ENCODE results near the gene ZNF562. TPM values are rescaled to one million over a fixed set of nuclear protein-coding genes. Genes with fewer than 3 reads are reported as not detected.
A peak's percentile ranks its signal among the peaks of the same experiment; 100 is the strongest.
"Not testable (repeated sequence)": the region's sequence is repeated elsewhere in the genome, so short reads cannot be mapped to it uniquely, and the experiment has no call there.

ZNF562 gene
- total RNA-seq, 2 experiments from 2014 or later, result 14.9 to 16.8 TPM

- H3K4me1 ChIP-seq (ENCODE audit: insufficient read depth, low read length, poor library complexity, severe bottlenecking); CTCF ChIA-PET (ENCODE audit: unreplicated experiment); H4K20me1 ChIP-seq (ENCODE audit: insufficient read depth, low read length); intact Hi-C loops (cut with micrococcal nuclease; ENCODE audit: unreplicated experiment); H3K9me3 ChIP-seq (ENCODE audit: low read length); H3K79me2 ChIP-seq (ENCODE audit: insufficient read depth, low read depth, low read length); DNase-seq (ENCODE audit: low spot score); H3K27ac ChIP-seq (ENCODE audit: low read depth, low read length, poor library complexity, severe bottlenecking); H3K4me2 ChIP-seq (ENCODE audit: low read length); H3K9me2 ChIP-seq (ENCODE audit: insufficient read depth, low read length); BruUV-seq (replicated peaks); H3K4me3 ChIP-seq (ENCODE audit: low read depth, low read length, poor library complexity, severe bottlenecking); H2AFZ ChIP-seq (ENCODE audit: low read length): not testable (repeated sequence)
- peaks cover 84% of the 10 kb centered on the region for H3K36me3 ChIP-seq (ENCODE audit: insufficient read depth, low read length)
- POLR2A ChIA-PET, result interaction anchor here (0.6 to 0.9 kb wide), 2 partner anchors 183 to 503 kb away, joined by 3 read pairs; partner anchors contain the start of gene PIN1
Observed at GRCh38 chr19:9651464-9651863, 23.4 kb downstream of the ZNF562 start.

- no peaks in the 10 kb centered on the region for H3K4me1 ChIP-seq (ENCODE audit: insufficient read depth, low read length, poor library complexity, severe bottlenecking)
- no peaks in the 10 kb centered on the region for H3K79me2 ChIP-seq (ENCODE audit: insufficient read depth, low read depth, low read length)
- ChIA-PET CTCF (ENCODE audit: unreplicated experiment) (no interaction called here), POLR2A (interaction anchor here (0.6 kb wide), 1 partner anchor 10 kb away, joined by 3 read pairs; no protein-coding TSS in a partner anchor)
- no peaks in the 10 kb centered on the region for H3K9me2 ChIP-seq (ENCODE audit: insufficient read depth, low read length)
- no peak overlapping the region for H3K4me3 ChIP-seq (ENCODE audit: low read depth, low read length, poor library complexity, severe bottlenecking)
- H2AFZ ChIP-seq (ENCODE audit: low read length), result no peak overlapping the region
- H3K36me3 ChIP-seq (ENCODE audit: insufficient read depth, low read length), result peaks cover 73% of the 10 kb centered on the region
- no peak overlapping the region for H3K27ac ChIP-seq (ENCODE audit: low read depth, low read length, poor library complexity, severe bottlenecking)
- H4K20me1 ChIP-seq (ENCODE audit: insufficient read depth, low read length), result no peaks in the 10 kb centered on the region
- BruUV-seq (replicated peaks), result no TSS peak
- TF ChIP-seq CTCF (conservative IDR thresholded peaks at IDR 0.05; ENCODE audit: low read length) (no peak), EZH2phosphoT487 (IDR thresholded peaks at IDR 0.05; ENCODE audit: borderline replicate concordance, low read depth, low read length) (no peak)
- intact Hi-C loops (cut with micrococcal nuclease; ENCODE audit: unreplicated experiment), result no loop called here
- no peak overlapping the region for H3K4me2 ChIP-seq (ENCODE audit: low read length)
- H3K9me3 ChIP-seq (ENCODE audit: low read length), result peaks cover 7% of the 10 kb centered on the region; the same call in 1 of the 2 replicates
- no peak for DNase-seq (ENCODE audit: low spot score)
Observed at GRCh38 chr19:9650345-9650744, 24.6 kb downstream of the ZNF562 start.

GRCh38 chr19:9645472-9645871 is 29.4 kb downstream of the ZNF562 start:
- intact Hi-C loops (cut with micrococcal nuclease; ENCODE audit: unreplicated experiment), result no loop called here
- peak; percentile 8 for DNase-seq (ENCODE audit: low spot score)
- Histone ChIP-seq H3K4me1 (ENCODE audit: insufficient read depth, low read length, poor library complexity, severe bottlenecking) (no peaks in the 10 kb centered on the region), H3K4me2 (ENCODE audit: low read length) (no peak overlapping the region), H3K79me2 (ENCODE audit: insufficient read depth, low read depth, low read length) (no peaks in the 10 kb centered on the region), H3K4me3 (ENCODE audit: low read depth, low read length, poor library complexity, severe bottlenecking) (no peak overlapping the region), H2AFZ (ENCODE audit: low read length) (no peak overlapping the region), H3K9me2 (ENCODE audit: insufficient read depth, low read length) (no peaks in the 10 kb centered on the region), H4K20me1 (ENCODE audit: insufficient read depth, low read length) (no peaks in the 10 kb centered on the region), H3K27ac (ENCODE audit: low read depth, low read length, poor library complexity, severe bottlenecking) (no peak overlapping the region), H3K36me3 (ENCODE audit: insufficient read depth, low read length) (peaks cover 49% of the 10 kb centered on the region), H3K9me3 (ENCODE audit: low read length) (peaks cover 12% of the 10 kb centered on the region; the same call in 1 of the 2 replicates)
- TF ChIP-seq EZH2phosphoT487 (IDR thresholded peaks at IDR 0.05; ENCODE audit: borderline replicate concordance, low read depth, low read length) (no peak), CTCF (conservative IDR thresholded peaks at IDR 0.05; ENCODE audit: low read length) (no peak)
- CTCF ChIA-PET (ENCODE audit: unreplicated experiment), result no interaction called here
- POLR2A ChIA-PET, result no interaction called here
- no TSS peak for BruUV-seq (replicated peaks)

Measured in OCI-LY7 (cell line).